ENCODE data around the gene SEPHS2.
"Not testable (repeated sequence)": the region's sequence is repeated elsewhere in the genome, so short reads cannot be mapped to it uniquely, and the experiment has no call there.

Gene SEPHS2

DNA sequence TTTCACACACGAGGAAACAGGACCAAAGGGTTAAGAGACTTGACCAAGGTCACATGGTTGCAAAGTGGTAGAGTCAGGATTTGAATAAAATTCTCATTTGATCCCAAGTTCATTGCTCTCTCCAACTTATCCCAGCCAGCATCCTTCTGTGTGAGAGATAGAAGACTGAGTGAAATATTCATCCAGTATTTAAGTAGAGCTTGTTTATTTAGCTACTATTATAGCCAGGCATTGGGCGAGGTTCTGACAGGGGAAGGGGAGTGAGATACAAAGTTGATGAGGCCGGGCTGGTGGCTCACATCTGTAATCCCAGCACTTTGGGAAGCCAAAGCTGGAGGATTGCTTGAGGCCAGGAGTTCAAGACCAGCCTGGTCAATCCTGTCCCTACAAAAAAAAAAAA, 31.3 kb upstream of the SEPHS2 start:
- Mint-ChIP-seq H3K9me3 (no peaks in the 10 kb centered on the region), H3K27ac (no peak overlapping the region), H3K4me3 (no peak overlapping the region), H3K27me3 (no peaks in the 10 kb centered on the region), H3K4me1 (peaks cover 66% of the 10 kb centered on the region), H3K36me3 (ENCODE audit: low read depth) (peaks cover 62% of the 10 kb centered on the region)
- no peak for ATAC-seq
- DNase-seq, result no peak

- peaks cover 45% of the 10 kb centered on the region for H3K36me3 Mint-ChIP-seq (ENCODE audit: low read depth)
- no peaks in the 10 kb centered on the region for H3K9me3 Mint-ChIP-seq
Measured at GRCh38 chr16:30474684-30475083, 29.0 kb upstream of the SEPHS2 start.

GRCh38 chr16:30474074-30474452, 28.4 kb upstream of the SEPHS2 start:
- H3K27me3 Mint-ChIP-seq, result no peaks in the 10 kb centered on the region
- H3K9me3 Mint-ChIP-seq, result no peaks in the 10 kb centered on the region
- H3K4me1 Mint-ChIP-seq, result peaks cover 81% of the 10 kb centered on the region
- peak overlapping the region; percentile 93 for H3K27ac Mint-ChIP-seq
- H3K36me3 Mint-ChIP-seq (ENCODE audit: low read depth), result peaks cover 42% of the 10 kb centered on the region
- peak overlapping the region; percentile 97 for H3K4me3 Mint-ChIP-seq
- ATAC-seq, result no peak
- no peak for DNase-seq

More at GRCh38 chr16:30474684-30475083, 29.0 kb upstream of the SEPHS2 start:
- ATAC-seq (no peak), DNase-seq (no peak)
- H3K4me1 Mint-ChIP-seq, result peaks cover 76% of the 10 kb centered on the region
- no peaks in the 10 kb centered on the region for H3K27me3 Mint-ChIP-seq
- H3K4me3 Mint-ChIP-seq, result peak overlapping the region; percentile 97
- peak overlapping the region; percentile 73 for H3K27ac Mint-ChIP-seq

- Mint-ChIP-seq H3K4me3 (peak overlapping the region; percentile 97), H3K27ac (peak overlapping the region; percentile 93), H3K27me3 (no peaks in the 10 kb centered on the region), H3K9me3 (no peaks in the 10 kb centered on the region), H3K36me3 (ENCODE audit: low read depth) (peaks cover 38% of the 10 kb centered on the region), H3K4me1 (peaks cover 79% of the 10 kb centered on the region)
- DNase-seq (peak; percentile 79), ATAC-seq (peak; percentile 50)
Measured at GRCh38 chr16:30473231-30474073, 27.8 kb upstream of the SEPHS2 start.

DNA sequence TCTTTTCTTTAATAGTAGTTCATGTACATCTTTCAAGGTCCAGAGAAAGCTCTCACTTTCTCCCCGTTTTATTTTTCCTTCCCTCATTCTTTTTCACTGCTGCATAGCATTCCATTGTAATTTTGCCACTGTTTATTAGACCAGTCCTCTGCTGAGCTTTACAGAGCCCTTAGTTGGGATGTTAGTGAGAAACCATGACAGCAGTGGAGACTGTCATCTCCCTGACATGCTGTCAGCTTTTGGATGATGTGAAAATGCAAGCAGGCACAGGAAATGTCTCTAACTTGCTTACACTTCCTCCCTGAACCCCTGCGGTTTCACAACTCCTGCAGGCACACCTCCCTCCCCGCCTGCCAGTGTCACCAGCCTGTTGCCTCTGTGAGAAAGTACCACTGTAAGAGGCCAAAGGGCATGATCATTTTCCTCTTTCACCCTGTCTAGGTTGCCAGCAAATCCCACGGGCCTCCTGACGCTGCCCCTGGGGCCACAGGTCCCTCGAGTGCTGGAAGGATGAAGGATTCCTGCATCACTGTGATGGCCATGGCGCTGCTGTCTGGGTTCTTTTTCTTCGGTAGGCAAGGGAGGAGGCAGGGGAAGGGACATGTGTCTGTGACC, 26.8 kb upstream of the SEPHS2 start, which contains the start of gene ITGAL:
Gene ITGAL (plus strand): TSS at position 415 of the 615 bp plus-strand sequence. CDS start 96 bp downstream, at position 511.
- peak; percentile 81 for DNase-seq
- H3K27me3 Mint-ChIP-seq, result no peaks in the 10 kb centered on the region
- H3K27ac Mint-ChIP-seq, result peak within 1 kb of the TSS; percentile 93
- peaks cover 79% of the 10 kb centered on the region for H3K4me1 Mint-ChIP-seq
- peak within 1 kb of the TSS; percentile 97 for H3K4me3 Mint-ChIP-seq
- no peaks in the 10 kb centered on the region for H3K9me3 Mint-ChIP-seq
- peak; percentile 77 for ATAC-seq
- H3K36me3 Mint-ChIP-seq (ENCODE audit: low read depth), result peaks cover 34% of the 10 kb centered on the region

GRCh38 chr16:30470632-30470995, 24.9 kb upstream of the SEPHS2 start:
- Mint-ChIP-seq H3K4me1 (peaks cover 74% of the 10 kb centered on the region), H3K27ac (peak overlapping the region; percentile 92), H3K36me3 (ENCODE audit: low read depth) (peaks cover 20% of the 10 kb centered on the region), H3K9me3 (no peaks in the 10 kb centered on the region), H3K4me3 (peak overlapping the region; percentile 97), H3K27me3 (no peaks in the 10 kb centered on the region)
- ATAC-seq, result no peak
- no peak for DNase-seq

- ATAC-seq, result no peak
- Mint-ChIP-seq H3K27me3 (no peaks in the 10 kb centered on the region), H3K27ac (peak overlapping the region; percentile 92), H3K4me3 (peak overlapping the region; percentile 36), H3K9me3 (no peaks in the 10 kb centered on the region), H3K4me1 (peaks cover 71% of the 10 kb centered on the region), H3K36me3 (ENCODE audit: low read depth) (peaks cover 15% of the 10 kb centered on the region)
- DNase-seq, result no peak
Measured at GRCh38 chr16:30470170-30470512, 24.5 kb upstream of the SEPHS2 start.

- no peak overlapping the region for H3K27ac Mint-ChIP-seq
- no peaks in the 10 kb centered on the region for H3K27me3 Mint-ChIP-seq
- no peak overlapping the region for H3K4me3 Mint-ChIP-seq
- ATAC-seq (no peak), DNase-seq (no peak)
- no peaks in the 10 kb centered on the region for H3K9me3 Mint-ChIP-seq
- H3K36me3 Mint-ChIP-seq (ENCODE audit: low read depth), result no peaks in the 10 kb centered on the region
- peaks cover 49% of the 10 kb centered on the region for H3K4me1 Mint-ChIP-seq
Measured at GRCh38 chr16:30464078-30464477, 18.4 kb upstream of the SEPHS2 start.

- not testable (repeated sequence) for ATAC-seq; H3K27me3 Mint-ChIP-seq; H3K4me3 Mint-ChIP-seq; H3K36me3 Mint-ChIP-seq (ENCODE audit: low read depth); H3K27ac Mint-ChIP-seq; DNase-seq; H3K9me3 Mint-ChIP-seq
- peaks cover 67% of the 10 kb centered on the region for H3K4me1 Mint-ChIP-seq
Measured at GRCh38 chr16:30461426-30461825, 15.8 kb upstream of the SEPHS2 start.

DNA sequence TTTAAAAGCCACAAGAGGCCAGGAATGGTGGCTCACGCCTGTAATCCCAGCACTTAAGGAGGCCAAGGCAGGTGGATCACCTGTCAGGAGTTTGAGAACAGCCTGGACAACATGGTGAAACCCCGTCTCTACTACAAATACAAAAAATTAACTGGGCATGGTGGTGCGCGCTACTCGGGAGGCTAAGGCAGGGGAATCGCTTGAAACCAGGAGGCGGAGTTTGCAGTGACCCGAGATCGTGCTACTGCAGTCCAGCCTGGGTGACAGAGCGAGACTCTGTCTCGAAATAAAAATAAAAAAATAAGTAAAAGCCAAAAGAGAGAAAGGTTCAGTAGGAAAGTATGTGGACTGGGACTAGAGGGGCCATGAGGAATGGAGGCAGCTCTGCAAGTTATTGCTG, 13.8 kb upstream of the SEPHS2 start:
- Mint-ChIP-seq H3K27me3 (no peaks in the 10 kb centered on the region), H3K36me3 (ENCODE audit: low read depth) (peaks cover 1% of the 10 kb centered on the region), H3K27ac (peak overlapping the region; percentile 94), H3K9me3 (no peaks in the 10 kb centered on the region), H3K4me1 (peaks cover 65% of the 10 kb centered on the region), H3K4me3 (peak overlapping the region; percentile 56)
- no peak for ATAC-seq
- no peak for DNase-seq

DNA sequence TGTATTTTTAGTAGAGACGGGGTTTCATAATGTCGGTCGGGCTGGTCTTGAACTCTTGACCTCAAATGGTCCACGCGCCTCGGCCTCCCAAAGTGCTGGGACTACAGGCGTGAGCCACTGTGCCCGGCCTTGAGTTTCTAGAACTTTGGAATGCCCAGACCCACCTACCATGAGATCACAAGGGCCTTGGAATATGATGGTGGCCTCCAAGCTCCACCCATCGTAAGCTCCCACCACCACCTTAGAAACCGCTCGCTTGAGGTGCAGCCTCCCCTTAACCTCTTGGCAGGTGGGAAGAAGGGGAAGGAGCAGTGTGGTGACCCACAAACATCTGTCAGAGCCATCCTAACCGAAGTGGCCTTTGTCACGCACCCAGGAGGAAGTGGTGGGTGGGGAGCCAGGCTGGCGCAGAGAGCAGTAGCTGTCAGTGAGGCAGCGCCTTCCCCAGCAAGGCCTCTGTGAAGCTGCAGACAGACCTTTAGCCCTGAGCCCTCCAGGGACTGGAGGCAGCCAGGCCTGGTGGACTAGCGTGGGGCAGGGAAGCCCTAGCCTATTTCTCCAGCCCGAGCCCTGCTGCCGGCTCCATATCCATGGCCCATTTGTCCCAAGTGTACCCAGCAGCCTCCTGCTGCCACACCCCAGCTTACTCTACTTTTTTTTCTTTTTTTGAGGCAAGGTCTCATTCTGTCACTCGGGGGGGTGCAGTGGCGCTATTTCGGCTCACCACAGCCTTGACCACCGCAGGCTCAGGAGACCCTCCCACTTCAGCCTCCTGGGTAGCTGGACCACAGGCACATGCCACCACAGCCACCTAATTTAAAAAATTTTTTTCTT, 13.1 kb upstream of the SEPHS2 start:
- DNase-seq (peak; percentile 88), ATAC-seq (peak; percentile 98)
- Mint-ChIP-seq H3K9me3 (no peaks in the 10 kb centered on the region), H3K27ac (peak overlapping the region; percentile 94), H3K4me3 (peak overlapping the region; percentile 56), H3K4me1 (peaks cover 69% of the 10 kb centered on the region), H3K36me3 (ENCODE audit: low read depth) (peaks cover 1% of the 10 kb centered on the region), H3K27me3 (no peaks in the 10 kb centered on the region)

DNA sequence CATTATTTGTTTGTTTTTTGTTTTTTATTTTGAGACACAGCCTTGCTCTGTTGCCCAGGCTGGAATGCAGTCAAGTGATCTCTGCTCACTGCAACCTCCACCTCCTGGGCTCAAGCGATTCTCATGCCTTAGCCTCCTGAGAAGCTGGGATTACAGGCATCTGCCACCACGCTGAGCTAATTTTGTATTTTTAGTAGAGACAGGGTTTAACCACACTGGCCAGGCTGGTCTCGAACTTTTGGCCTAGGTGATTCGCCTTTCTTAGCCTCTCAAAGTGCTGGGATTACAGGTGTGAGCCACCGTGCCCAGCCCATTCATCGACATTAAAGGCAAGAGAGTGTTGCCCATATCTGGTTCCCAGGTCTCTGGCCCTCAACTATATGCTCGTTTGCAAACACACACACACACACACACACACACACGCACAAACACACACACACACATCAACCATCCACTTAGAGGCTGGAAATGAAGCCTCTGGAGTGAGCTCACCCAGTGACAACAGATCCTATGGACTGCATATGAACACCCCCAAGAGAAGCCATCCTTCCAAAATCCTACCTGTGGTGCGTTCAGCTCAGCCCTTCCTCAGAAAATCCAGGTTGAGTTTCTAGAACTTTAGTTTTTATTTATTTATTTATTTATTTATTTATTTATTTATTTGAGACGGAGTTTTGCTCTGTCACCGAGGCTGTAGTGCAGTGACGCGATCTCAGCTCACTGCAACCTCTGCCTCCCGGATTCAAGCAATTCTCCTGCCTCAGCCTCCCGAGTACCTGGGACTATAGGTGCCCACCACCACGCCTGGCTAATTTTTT, 12.3 kb upstream of the SEPHS2 start:
- Mint-ChIP-seq H3K4me1 (peaks cover 65% of the 10 kb centered on the region), H3K27ac (peak overlapping the region; percentile 94), H3K27me3 (no peaks in the 10 kb centered on the region), H3K4me3 (peak overlapping the region; percentile 56), H3K36me3 (ENCODE audit: low read depth) (peaks cover 1% of the 10 kb centered on the region), H3K9me3 (no peaks in the 10 kb centered on the region)
- DNase-seq (no peak), ATAC-seq (no peak)

- Mint-ChIP-seq H3K4me1 (peaks cover 68% of the 10 kb centered on the region), H3K27ac (peak overlapping the region; percentile 39), H3K4me3 (no peak overlapping the region), H3K9me3 (no peaks in the 10 kb centered on the region), H3K36me3 (ENCODE audit: low read depth) (peaks cover 1% of the 10 kb centered on the region), H3K27me3 (no peaks in the 10 kb centered on the region)
- ATAC-seq (no peak), DNase-seq (no peak)
Measured at GRCh38 chr16:30457256-30457655, 11.6 kb upstream of the SEPHS2 start.

DNA sequence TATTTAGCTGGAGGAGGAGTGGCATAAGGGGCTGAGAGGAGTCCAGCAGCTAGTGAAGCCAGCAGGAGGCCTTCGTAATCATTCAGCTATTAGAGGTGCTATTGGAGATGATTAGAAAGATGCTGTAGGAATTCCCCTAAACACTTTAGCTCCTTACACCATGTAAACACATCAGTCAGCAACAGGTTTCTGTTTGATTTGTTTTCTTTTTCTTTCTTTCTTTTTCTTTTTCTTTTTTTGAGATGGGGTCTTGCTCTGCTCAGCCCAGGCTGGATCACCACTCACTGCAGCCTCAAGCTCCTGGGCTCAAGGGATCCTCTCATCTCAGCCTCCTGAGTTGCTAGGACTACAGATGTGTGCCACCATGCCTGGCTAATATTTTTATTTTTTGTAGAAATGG, 10.6 kb upstream of the SEPHS2 start:
- no peak overlapping the region for H3K4me3 Mint-ChIP-seq
- DNase-seq (no peak), ATAC-seq (no peak)
- H3K9me3 Mint-ChIP-seq, result no peaks in the 10 kb centered on the region
- peaks cover 63% of the 10 kb centered on the region for H3K4me1 Mint-ChIP-seq
- peak overlapping the region; percentile 77 for H3K27ac Mint-ChIP-seq
- H3K27me3 Mint-ChIP-seq, result no peaks in the 10 kb centered on the region
- H3K36me3 Mint-ChIP-seq (ENCODE audit: low read depth), result peaks cover 1% of the 10 kb centered on the region
